Stimulated activated CD4-positive, alpha-beta T cell treated with anti-CD3 and anti-CD28 coated beads, Interleukin-12 subunit alpha, Interleukin-12 subunit beta, amount 100 ng/mL, for 4 hours (primary cell): ENCODE results near the gene SSBP4.

Source experiments
- DNase-seq: peaks from one replicate; pipeline ENCODE4 v3.0.0-alpha.2; 2020

Gene SSBP4

GRCh38 chr19:18434411-18435175, 15.4 kb downstream of the SSBP4 start:
- DNase-seq, result no peak

- DNase-seq, result no peak
Measured at GRCh38 chr19:18435178-18435841, 16.1 kb downstream of the SSBP4 start.

GRCh38 chr19:18435842-18436670, 16.9 kb downstream of the SSBP4 start:
- no peak for DNase-seq

- DNase-seq, result peak; percentile 61
Measured at GRCh38 chr19:18436671-18437490, 17.7 kb downstream of the SSBP4 start.

- peak; percentile 50 for DNase-seq
Measured at GRCh38 chr19:18437491-18438330, 18.5 kb downstream of the SSBP4 start, which contains the start of gene ISYNA1. Gene ISYNA1 (minus strand): TSS chr19:18438133. CDS start chr19:18437979, 154 bp downstream.

GRCh38 chr19:18438331-18439024, 19.3 kb downstream of the SSBP4 start:
- no peak for DNase-seq

GRCh38 chr19:18439025-18439909, 20.1 kb downstream of the SSBP4 start:
- DNase-seq, result no peak

GRCh38 chr19:18439910-18440237, 20.7 kb downstream of the SSBP4 start:
- DNase-seq, result no peak

- no peak for DNase-seq
Measured at GRCh38 chr19:18440415-18440877, 21.2 kb downstream of the SSBP4 start.

- no peak for DNase-seq
Measured at GRCh38 chr19:18440936-18441803, 22.0 kb downstream of the SSBP4 start.

GRCh38 chr19:18441804-18442788, 22.9 kb downstream of the SSBP4 start:
- DNase-seq, result no peak

- DNase-seq, result no peak
Measured at GRCh38 chr19:18442941-18443340, 23.7 kb downstream of the SSBP4 start.

- no peak for DNase-seq
Measured at GRCh38 chr19:18443406-18443805, 24.2 kb downstream of the SSBP4 start.

- no peak for DNase-seq
Measured at GRCh38 chr19:18443831-18444230, 24.6 kb downstream of the SSBP4 start.

- no peak for DNase-seq
Measured at GRCh38 chr19:18444513-18444912, 25.3 kb downstream of the SSBP4 start.

GRCh38 chr19:18445262-18445948, 26.2 kb downstream of the SSBP4 start:
- no peak for DNase-seq
